Measurements from ENCODE around the gene UNC93B1.
"Not testable (repeated sequence)": the region's sequence is repeated elsewhere in the genome, so short reads cannot be mapped to it uniquely, and the experiment has no call there.

The UNC93B1 gene

GRCh38 chr11:68009391-68010089 is 5.6 kb upstream of the UNC93B1 start:
- DNase-seq (ENCODE audit: low read depth): no peak

DNA sequence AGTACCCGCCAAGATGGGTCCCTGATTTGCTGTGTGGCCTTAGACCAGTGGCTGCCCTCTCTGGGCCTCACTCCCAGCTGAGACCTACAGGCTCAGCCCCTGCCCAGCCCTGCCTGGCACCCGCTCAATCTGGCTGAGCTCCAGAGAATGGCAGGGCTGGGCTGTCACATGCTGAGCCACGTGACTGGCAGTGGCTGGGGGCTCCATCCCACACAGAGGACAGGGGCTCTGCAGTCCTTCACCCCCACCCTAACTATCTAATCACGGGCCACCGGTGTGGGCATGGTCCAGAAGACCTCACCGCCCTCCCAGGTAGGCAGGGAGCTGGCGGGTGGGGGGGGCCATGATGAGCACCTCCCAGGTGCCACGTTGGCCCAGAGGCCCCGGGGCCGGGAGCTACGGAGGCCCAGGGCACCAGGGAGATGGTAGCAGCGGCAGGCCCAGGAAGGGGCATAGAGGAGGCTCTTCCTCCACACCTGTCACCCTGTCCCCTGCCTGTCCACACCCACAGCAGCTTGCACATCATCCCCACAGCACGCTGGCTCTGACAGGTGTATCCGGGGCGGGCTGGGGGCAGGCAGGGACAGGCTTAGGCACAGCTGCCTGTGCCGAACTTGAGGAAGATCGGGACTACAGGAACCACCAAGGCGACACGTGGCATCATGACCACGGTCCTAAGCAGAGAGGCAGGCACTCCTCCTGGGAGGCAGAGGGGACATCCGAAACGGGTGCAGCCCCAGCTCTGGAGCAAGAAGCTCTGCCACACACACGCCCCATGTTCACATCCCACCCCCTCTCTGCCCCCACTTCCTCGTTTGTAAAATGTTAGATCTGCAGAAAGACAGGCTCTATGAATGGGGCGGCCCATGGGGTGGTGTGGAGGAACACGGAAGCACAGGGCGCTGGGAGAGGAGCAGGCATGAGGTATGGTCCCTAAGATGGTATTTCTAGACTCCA is 4.8 kb upstream of the UNC93B1 start:
- no peak for DNase-seq (ENCODE audit: low read depth)

DNA sequence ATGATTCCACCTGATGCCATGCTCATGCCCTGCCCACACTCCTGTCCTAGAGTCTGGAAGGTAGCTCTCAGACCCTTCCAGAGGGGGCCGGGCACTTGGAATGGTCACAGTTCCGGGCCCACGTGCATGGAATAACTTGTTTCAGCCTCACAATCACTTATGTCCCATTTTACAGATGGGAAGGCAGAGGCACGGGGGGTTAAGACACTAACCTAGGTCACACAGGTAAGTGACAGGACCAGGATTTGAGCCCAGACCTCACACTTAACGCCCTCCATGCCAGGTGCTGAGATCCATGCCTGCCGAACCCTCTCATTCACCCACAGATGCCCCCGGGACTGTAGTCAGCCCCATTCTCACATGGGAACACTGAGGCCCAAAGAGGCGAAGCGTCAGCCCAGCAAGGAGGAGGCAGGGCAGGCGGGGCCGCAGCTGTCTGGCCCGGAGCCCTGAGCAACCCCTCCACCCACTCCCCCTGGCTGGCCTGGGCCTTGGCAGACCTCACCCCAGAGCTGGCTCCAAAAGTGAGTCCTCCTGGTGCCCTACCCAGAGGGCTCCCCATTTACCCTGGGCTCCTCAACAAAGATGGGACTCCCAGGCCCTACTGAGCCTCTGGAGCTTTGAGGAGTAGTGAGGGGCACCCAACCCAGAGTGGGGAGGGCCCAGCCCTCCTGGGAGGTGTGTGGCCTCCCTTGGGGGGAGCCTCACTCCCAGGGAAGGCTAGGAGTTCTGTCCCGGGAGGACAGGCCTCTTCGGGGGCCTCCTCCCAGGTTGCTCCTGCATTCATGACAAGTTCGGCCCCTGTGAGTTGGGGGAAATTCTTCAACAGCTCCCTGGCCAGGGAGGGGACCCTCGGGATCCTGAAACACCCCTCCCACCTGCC is 3.8 kb upstream of the UNC93B1 start:
- no peak for DNase-seq (ENCODE audit: low read depth)

DNA sequence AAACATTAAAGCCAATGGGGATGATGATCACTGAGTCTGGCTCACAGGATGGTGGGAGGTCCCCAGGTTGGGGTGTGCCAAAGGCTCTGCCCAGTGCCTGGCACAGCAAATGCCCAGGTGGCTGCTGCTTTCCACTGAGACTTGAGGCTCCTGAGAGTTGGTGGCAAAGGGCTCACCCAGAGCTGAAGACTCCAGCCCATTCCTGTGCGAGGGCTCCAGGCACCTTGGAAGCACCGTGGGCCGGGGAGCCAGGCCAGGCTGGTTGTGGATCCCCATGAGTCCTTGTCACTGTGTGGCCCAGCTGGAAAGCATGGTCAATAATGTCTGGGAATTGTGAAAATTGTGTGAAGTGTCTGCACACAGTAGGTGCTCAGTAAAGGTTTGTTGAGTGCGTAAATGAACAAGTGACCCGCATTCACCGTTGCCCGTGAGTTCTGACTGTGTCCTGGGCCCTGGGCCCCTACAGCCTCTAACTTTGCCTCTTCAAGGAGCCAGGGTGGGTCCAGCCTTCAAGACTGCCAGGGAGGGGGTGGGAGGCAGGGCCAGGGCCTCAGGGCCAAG is 2.8 kb upstream of the UNC93B1 start:
- DNase-seq (ENCODE audit: low read depth): no peak

DNA sequence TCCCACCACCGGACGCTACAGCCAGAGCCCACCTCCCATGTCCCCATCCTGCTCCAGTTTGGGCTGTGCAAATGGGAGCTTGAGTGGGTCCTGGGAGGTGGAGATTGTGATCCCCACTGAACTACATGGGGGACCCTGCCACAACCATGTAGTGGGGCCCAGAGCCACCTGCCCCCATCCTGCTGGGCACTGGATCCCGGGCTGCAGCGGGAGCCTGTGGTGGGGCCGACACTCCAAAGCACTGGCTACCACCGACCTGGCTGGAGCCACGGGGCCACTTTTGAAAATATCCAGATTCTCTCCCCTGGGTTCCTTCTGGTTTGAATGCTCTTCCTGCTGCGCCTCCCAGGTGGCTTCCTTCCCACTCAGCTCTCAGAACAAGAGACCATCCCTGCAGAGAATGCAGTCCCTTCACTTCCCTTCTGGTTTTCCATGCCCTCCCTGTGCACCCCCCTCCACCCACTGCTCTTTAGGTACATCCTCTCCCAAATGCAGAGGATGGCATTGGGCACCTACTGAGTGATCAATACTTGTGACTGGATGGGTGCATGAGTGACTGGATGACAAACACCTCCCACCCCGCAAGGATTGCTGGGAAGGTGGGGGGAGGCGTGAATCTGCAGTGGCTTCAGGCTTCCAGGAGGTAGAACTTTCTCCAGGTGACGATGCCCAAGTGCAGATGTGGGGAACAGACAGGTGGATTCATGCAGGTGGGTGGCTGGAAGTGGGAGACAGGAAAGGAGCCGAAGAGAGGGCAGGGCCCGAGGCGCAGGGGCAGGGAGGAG is 846 bp upstream of the UNC93B1 start:
- DNase-seq (ENCODE audit: low read depth): no peak

GRCh38 chr11:68002938-68003845 is 705 bp downstream of the UNC93B1 start:
- DNase-seq (ENCODE audit: low read depth): peak; percentile 31

GRCh38 chr11:68002575-68002937 is 1.3 kb downstream of the UNC93B1 start:
- DNase-seq (ENCODE audit: low read depth): no peak

- DNase-seq (ENCODE audit: low read depth): no peak
Measured at GRCh38 chr11:67999704-68000103, 4.2 kb downstream of the UNC93B1 start.

DNA sequence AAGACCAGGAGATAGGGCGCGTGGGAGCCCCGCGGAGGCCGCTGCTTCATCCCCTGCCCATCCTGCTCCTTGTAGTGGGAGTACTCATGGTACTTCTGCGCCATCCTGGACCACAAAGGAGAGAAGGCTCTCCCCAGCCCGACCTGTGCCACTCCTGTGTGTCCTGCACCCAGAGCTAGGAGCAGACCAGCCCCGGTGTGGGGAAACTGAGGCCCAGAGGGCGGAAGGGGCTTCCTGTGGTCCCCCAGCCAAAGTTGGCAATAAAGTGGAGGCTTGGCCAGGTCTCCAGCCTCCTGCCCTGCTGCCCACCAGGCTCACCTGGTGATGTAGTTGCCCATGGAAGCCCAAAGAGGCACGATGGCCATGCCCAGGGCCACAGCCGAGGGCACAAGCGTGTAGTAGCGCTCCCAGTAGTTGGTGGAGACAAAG is 4.7 kb downstream of the UNC93B1 start:
- no peak for DNase-seq (ENCODE audit: low read depth)

- no peak for DNase-seq (ENCODE audit: low read depth)
Measured at GRCh38 chr11:67998150-67999045, 5.5 kb downstream of the UNC93B1 start.

- DNase-seq (ENCODE audit: low read depth): no peak
Measured at GRCh38 chr11:67997475-67997921, 6.4 kb downstream of the UNC93B1 start.

- no peak for DNase-seq (ENCODE audit: low read depth)
Measured at GRCh38 chr11:67996622-67997474, 7.0 kb downstream of the UNC93B1 start.

DNA sequence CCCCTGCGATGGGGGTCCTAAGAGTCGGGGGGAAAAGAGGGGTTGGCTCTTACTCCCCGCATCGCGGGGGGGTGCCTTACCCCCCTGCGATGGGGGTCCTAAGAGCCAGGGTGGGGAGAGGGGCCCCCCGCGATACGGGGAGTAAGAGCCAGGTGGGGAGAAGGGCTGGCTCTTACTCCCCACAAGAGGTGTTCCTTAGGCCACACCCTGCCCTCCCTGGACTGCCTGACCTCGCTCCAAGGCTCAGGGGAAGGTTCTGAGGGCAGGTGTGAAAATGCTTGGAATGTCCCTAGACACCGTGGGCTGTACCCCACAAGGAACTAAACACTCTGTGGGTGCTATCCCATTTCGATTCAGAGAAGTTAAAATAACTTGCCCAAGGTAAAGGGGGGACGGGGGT is 7.8 kb downstream of the UNC93B1 start:
- DNase-seq (ENCODE audit: low read depth): no peak

- not testable (repeated sequence) for DNase-seq (ENCODE audit: low read depth)
Measured at GRCh38 chr11:67995579-67995978, 8.3 kb downstream of the UNC93B1 start.

DNA sequence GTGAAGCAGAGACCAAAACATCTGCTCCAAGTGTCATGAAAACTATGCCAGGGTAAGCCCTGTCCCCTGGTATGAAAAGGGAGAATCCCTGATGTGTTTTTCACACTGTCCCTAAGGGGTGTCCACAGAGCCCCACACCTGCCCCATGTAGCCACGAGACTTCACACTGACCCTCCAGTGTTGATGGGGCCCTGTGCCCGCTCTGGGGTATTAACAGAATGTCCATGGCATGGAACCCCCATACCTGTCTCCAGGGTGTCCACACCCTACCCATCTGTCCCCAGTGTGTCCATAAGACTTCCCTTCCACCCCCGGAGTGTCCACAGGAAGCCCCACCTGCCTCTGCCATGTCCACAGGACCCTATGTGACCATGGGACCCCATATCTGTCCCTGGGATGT is 8.8 kb downstream of the UNC93B1 start:
- DNase-seq (ENCODE audit: low read depth): not testable (repeated sequence)

- DNase-seq (ENCODE audit: low read depth): not testable (repeated sequence)
Measured at GRCh38 chr11:67994387-67994786, 9.5 kb downstream of the UNC93B1 start.

GRCh38 chr11:67993821-67994220 is 10.1 kb downstream of the UNC93B1 start:
- DNase-seq (ENCODE audit: low read depth): peak; percentile 23

Data from activated T-helper 9 cell treated with anti-CD3 and anti-CD28 coated beads, Interleukin-2, amount 50 U/mL, for 16 hours (primary cell).